ENCODE results near the gene FAM83C.

GRCh38 chr20:35328095-35328685 is 36.0 kb upstream of the FAM83C start:
- TF ChIP-seq JUND (IDR thresholded peaks at IDR 0.05): no peak
- no peak for TF ChIP-seq CTCF (IDR thresholded peaks at IDR 0.05 in 2 of 3, conservative IDR thresholded peaks at IDR 0.05 in 1 of 3; ENCODE audit: borderline replicate concordance in 1 of 3, insufficient read depth in 1 of 3, low read depth in 2 of 3, low read length in 2 of 3)
- no peak for TF ChIP-seq EZH2 (IDR thresholded peaks at IDR 0.05)
- no peak for TF ChIP-seq RAD21 (IDR thresholded peaks at IDR 0.05; ENCODE audit: low read depth)
- no peak for TF ChIP-seq ZNF274 (IDR thresholded peaks at IDR 0.05; ENCODE audit: low read depth, low read length)
- no peak for TF ChIP-seq EGR1 (IDR thresholded peaks at IDR 0.05; ENCODE audit: low read depth)
- TF ChIP-seq YY1 (IDR thresholded peaks at IDR 0.05; ENCODE audit: extremely low read depth, insufficient replicate concordance, low read depth, low read length): no peak
- TF ChIP-seq ZBTB33 (IDR thresholded peaks at IDR 0.05; ENCODE audit: extremely low read depth, insufficient replicate concordance, low read length): no peak
- TF ChIP-seq EZH2phosphoT487 (IDR thresholded peaks at IDR 0.05; ENCODE audit: borderline replicate concordance): no peak
- TF ChIP-seq POLR2A (IDR thresholded peaks at IDR 0.05; ENCODE audit: borderline replicate concordance, extremely low read depth, insufficient read depth, insufficient read length): no peak
- TF ChIP-seq MAX (IDR thresholded peaks at IDR 0.05): no peak
